ENCODE results near the gene MDM4.
A peak's percentile ranks its signal among the peaks of the same experiment; 100 is the strongest.

The MDM4 gene

GRCh38 chr1:204499511-204500468 lies 16.4 kb upstream of the MDM4 start:
- no peaks in the 10 kb centered on the region for H3K27me3 ChIP-seq (ENCODE audit: insufficient read depth, low read length, poor library complexity)
- no peak overlapping the region for H2BK120ac ChIP-seq (ENCODE audit: low read depth, low read length)
- H3K9ac ChIP-seq (ENCODE audit: low read length): no peak overlapping the region
- no peak overlapping the region for H3K27ac ChIP-seq (ENCODE audit: low read depth, low read length)
- no peak overlapping the region for H4K8ac ChIP-seq (ENCODE audit: low read depth, low read length)
- no CpG with 5 or more reads among the region's 7 CpGs for WGBS (ENCODE audit: extremely low coverage, insufficient coverage, low lambda C conversion rate)
- no peaks in the 10 kb centered on the region for H3K36me3 ChIP-seq (ENCODE audit: control insufficient read depth, insufficient read depth, low read length)
- no peak for DNase-seq
- no peak overlapping the region for H3K4me2 ChIP-seq (ENCODE audit: low read length)
- H3K56ac ChIP-seq (ENCODE audit: low read length): no peak overlapping the region
- H3K4me1 ChIP-seq (ENCODE audit: control insufficient read depth, low read depth, low read length): no peaks in the 10 kb centered on the region
- H3K18ac ChIP-seq (ENCODE audit: low read length): no peak overlapping the region
- H3K79me2 ChIP-seq (ENCODE audit: control insufficient read depth, insufficient read depth, low read length): no peaks in the 10 kb centered on the region
- no peak overlapping the region for H2BK15ac ChIP-seq (replicated peaks; ENCODE audit: low read depth)
- H2AK5ac ChIP-seq (ENCODE audit: low read length): no peak overlapping the region
- no peak overlapping the region for H4K5ac ChIP-seq (ENCODE audit: low read length)
- no peak overlapping the region for H3K23ac ChIP-seq (ENCODE audit: low read length)
- H3K4me3 ChIP-seq (ENCODE audit: low read length): no peak overlapping the region
- H2BK5ac ChIP-seq (ENCODE audit: low read length): no peak overlapping the region
- H3K4ac ChIP-seq (ENCODE audit: low read depth, low read length): no peak overlapping the region
- no peaks in the 10 kb centered on the region for H3K79me1 ChIP-seq (ENCODE audit: low read length)

DNA sequence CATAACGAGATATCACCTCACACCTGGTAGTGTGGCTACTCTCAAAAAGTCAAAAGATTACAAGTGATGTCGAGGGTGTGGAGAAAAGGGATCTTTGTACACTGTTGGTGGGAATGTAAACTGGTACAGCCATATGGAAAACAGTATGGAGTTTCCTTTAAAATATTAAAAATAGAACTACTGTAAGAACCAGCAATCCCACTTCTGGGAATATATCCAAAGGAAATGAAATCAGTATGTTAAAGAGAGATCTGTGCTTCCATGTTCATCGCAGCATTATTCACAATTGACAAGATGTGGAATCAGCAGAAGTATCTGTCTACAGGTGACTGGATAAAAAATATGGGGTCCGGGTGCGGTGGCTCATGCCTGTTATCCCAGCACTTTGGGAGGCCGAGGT lies 14.0 kb upstream of the MDM4 start:
- no peak overlapping the region for H4K8ac ChIP-seq (ENCODE audit: low read depth, low read length)
- no peak overlapping the region for H3K27ac ChIP-seq (ENCODE audit: low read depth, low read length)
- H3K4me2 ChIP-seq (ENCODE audit: low read length): no peak overlapping the region
- H3K36me3 ChIP-seq (ENCODE audit: control insufficient read depth, insufficient read depth, low read length): no peaks in the 10 kb centered on the region
- H3K23ac ChIP-seq (ENCODE audit: low read length): no peak overlapping the region
- no peak overlapping the region for H3K9ac ChIP-seq (ENCODE audit: low read length)
- no peak overlapping the region for H4K5ac ChIP-seq (ENCODE audit: low read length)
- H3K79me2 ChIP-seq (ENCODE audit: control insufficient read depth, insufficient read depth, low read length): no peaks in the 10 kb centered on the region
- no peak for DNase-seq
- no peak overlapping the region for H3K4ac ChIP-seq (ENCODE audit: low read depth, low read length)
- WGBS (ENCODE audit: extremely low coverage, insufficient coverage, low lambda C conversion rate): no CpG with 5 or more reads among the region's 6 CpGs
- no peaks in the 10 kb centered on the region for H3K27me3 ChIP-seq (ENCODE audit: insufficient read depth, low read length, poor library complexity)
- no peak overlapping the region for H2BK5ac ChIP-seq (ENCODE audit: low read length)
- H2BK120ac ChIP-seq (ENCODE audit: low read depth, low read length): no peak overlapping the region
- H3K4me1 ChIP-seq (ENCODE audit: control insufficient read depth, low read depth, low read length): no peaks in the 10 kb centered on the region
- H3K4me3 ChIP-seq (ENCODE audit: low read length): no peak overlapping the region
- H2BK15ac ChIP-seq (replicated peaks; ENCODE audit: low read depth): no peak overlapping the region
- H3K56ac ChIP-seq (ENCODE audit: low read length): no peak overlapping the region
- H3K18ac ChIP-seq (ENCODE audit: low read length): no peak overlapping the region
- H3K79me1 ChIP-seq (ENCODE audit: low read length): no peaks in the 10 kb centered on the region
- no peak overlapping the region for H2AK5ac ChIP-seq (ENCODE audit: low read length)

- H3K9ac ChIP-seq (ENCODE audit: low read length): no peak overlapping the region
Observed at GRCh38 chr1:204503122-204503912, 12.9 kb upstream of the MDM4 start.

DNA sequence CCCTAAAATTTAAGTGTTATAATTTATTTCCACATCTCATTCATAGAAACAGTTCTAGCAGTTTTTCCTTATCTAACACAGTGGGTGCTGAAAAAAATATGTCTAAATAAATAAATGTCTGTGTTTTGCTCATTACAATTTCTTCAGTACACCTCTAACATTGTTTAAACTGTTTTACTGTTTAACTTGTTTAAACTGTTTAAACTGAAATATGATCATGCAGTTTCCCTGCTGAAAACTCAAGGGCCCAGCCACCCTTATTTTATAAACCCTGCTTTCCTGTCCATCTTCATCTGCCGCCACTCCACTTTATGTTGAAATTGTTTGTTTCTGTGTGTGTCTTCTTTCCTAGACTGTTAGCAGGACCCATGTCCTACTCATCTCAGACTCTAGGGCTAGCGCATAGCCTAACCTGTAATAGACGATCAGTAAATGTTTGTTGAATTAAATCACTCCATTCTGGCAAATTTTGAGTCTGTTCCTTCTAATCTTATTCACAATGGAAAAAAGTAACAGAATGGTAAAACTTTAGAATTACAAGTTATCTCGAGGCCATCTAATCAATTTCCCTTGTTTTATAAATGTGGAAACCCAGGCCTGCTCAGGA lies 12.2 kb upstream of the MDM4 start:
- no CpG with 5 or more reads among the region's 4 CpGs for WGBS (ENCODE audit: extremely low coverage, insufficient coverage, low lambda C conversion rate)
- H4K8ac ChIP-seq (ENCODE audit: low read depth, low read length): no peak overlapping the region

More at GRCh38 chr1:204503122-204503912, 12.9 kb upstream of the MDM4 start:
- no peak overlapping the region for H2BK15ac ChIP-seq (replicated peaks; ENCODE audit: low read depth)
- no peak overlapping the region for H2AK5ac ChIP-seq (ENCODE audit: low read length)
- no peaks in the 10 kb centered on the region for H3K27me3 ChIP-seq (ENCODE audit: insufficient read depth, low read length, poor library complexity)
- no peak overlapping the region for H3K23ac ChIP-seq (ENCODE audit: low read length)
- H4K5ac ChIP-seq (ENCODE audit: low read length): no peak overlapping the region
- H3K36me3 ChIP-seq (ENCODE audit: control insufficient read depth, insufficient read depth, low read length): no peaks in the 10 kb centered on the region
- no peaks in the 10 kb centered on the region for H3K79me2 ChIP-seq (ENCODE audit: control insufficient read depth, insufficient read depth, low read length)
- peak; percentile 75 for DNase-seq
- H3K4me1 ChIP-seq (ENCODE audit: control insufficient read depth, low read depth, low read length): no peaks in the 10 kb centered on the region
- no peak overlapping the region for H3K18ac ChIP-seq (ENCODE audit: low read length)
- no peaks in the 10 kb centered on the region for H3K79me1 ChIP-seq (ENCODE audit: low read length)
- H3K56ac ChIP-seq (ENCODE audit: low read length): no peak overlapping the region
- H2BK120ac ChIP-seq (ENCODE audit: low read depth, low read length): no peak overlapping the region
- no peak overlapping the region for H4K8ac ChIP-seq (ENCODE audit: low read depth, low read length)
- no peak overlapping the region for H3K27ac ChIP-seq (ENCODE audit: low read depth, low read length)
- no peak overlapping the region for H3K4me2 ChIP-seq (ENCODE audit: low read length)
- no CpG with 5 or more reads among the region's 7 CpGs for WGBS (ENCODE audit: extremely low coverage, insufficient coverage, low lambda C conversion rate)
- H2BK5ac ChIP-seq (ENCODE audit: low read length): no peak overlapping the region
- H3K4ac ChIP-seq (ENCODE audit: low read depth, low read length): no peak overlapping the region
- no peak overlapping the region for H3K4me3 ChIP-seq (ENCODE audit: low read length)

GRCh38 chr1:204505674-204506200 lies 10.5 kb upstream of the MDM4 start:
- Histone ChIP-seq H3K23ac (ENCODE audit: low read length) (no peak overlapping the region), H2BK120ac (ENCODE audit: low read depth, low read length) (no peak overlapping the region), H3K27ac (ENCODE audit: low read depth, low read length) (no peak overlapping the region), H3K79me1 (ENCODE audit: low read length) (no peaks in the 10 kb centered on the region), H2AK5ac (ENCODE audit: low read length) (no peak overlapping the region), H4K8ac (ENCODE audit: low read depth, low read length) (no peak overlapping the region), H4K5ac (ENCODE audit: low read length) (no peak overlapping the region), H3K4me3 (ENCODE audit: low read length) (peak overlapping the region; percentile 44), H3K56ac (ENCODE audit: low read length) (peak overlapping the region; percentile 42), H3K9ac (ENCODE audit: low read length) (peak overlapping the region; percentile 58), H3K79me2 (ENCODE audit: control insufficient read depth, insufficient read depth, low read length) (no peaks in the 10 kb centered on the region), H3K4me1 (ENCODE audit: control insufficient read depth, low read depth, low read length) (no peaks in the 10 kb centered on the region), H3K18ac (ENCODE audit: low read length) (no peak overlapping the region), H3K36me3 (ENCODE audit: control insufficient read depth, insufficient read depth, low read length) (no peaks in the 10 kb centered on the region), H2BK15ac (replicated peaks; ENCODE audit: low read depth) (no peak overlapping the region), H3K27me3 (ENCODE audit: insufficient read depth, low read length, poor library complexity) (no peaks in the 10 kb centered on the region), H3K4ac (ENCODE audit: low read depth, low read length) (no peak overlapping the region), H2BK5ac (ENCODE audit: low read length) (no peak overlapping the region), H3K4me2 (ENCODE audit: low read length) (no peak overlapping the region)
- DNase-seq: no peak
- WGBS (ENCODE audit: extremely low coverage, insufficient coverage, low lambda C conversion rate): no CpG with 5 or more reads among the region's 4 CpGs

More for the DNA sequence above, 12.2 kb upstream of the MDM4 start:
- no peak overlapping the region for H4K5ac ChIP-seq (ENCODE audit: low read length)
- no peak overlapping the region for H2AK5ac ChIP-seq (ENCODE audit: low read length)
- no peak overlapping the region for H3K23ac ChIP-seq (ENCODE audit: low read length)
- H3K4me2 ChIP-seq (ENCODE audit: low read length): no peak overlapping the region
- H3K27ac ChIP-seq (ENCODE audit: low read depth, low read length): no peak overlapping the region
- no peak for DNase-seq
- H3K9ac ChIP-seq (ENCODE audit: low read length): no peak overlapping the region
- no peak overlapping the region for H2BK120ac ChIP-seq (ENCODE audit: low read depth, low read length)
- H3K4me1 ChIP-seq (ENCODE audit: control insufficient read depth, low read depth, low read length): no peaks in the 10 kb centered on the region
- no peaks in the 10 kb centered on the region for H3K79me2 ChIP-seq (ENCODE audit: control insufficient read depth, insufficient read depth, low read length)
- no peaks in the 10 kb centered on the region for H3K36me3 ChIP-seq (ENCODE audit: control insufficient read depth, insufficient read depth, low read length)
- no peak overlapping the region for H3K4ac ChIP-seq (ENCODE audit: low read depth, low read length)
- H3K18ac ChIP-seq (ENCODE audit: low read length): no peak overlapping the region
- H2BK15ac ChIP-seq (replicated peaks; ENCODE audit: low read depth): no peak overlapping the region
- H2BK5ac ChIP-seq (ENCODE audit: low read length): no peak overlapping the region
- H3K79me1 ChIP-seq (ENCODE audit: low read length): no peaks in the 10 kb centered on the region
- no peak overlapping the region for H3K56ac ChIP-seq (ENCODE audit: low read length)
- no peak overlapping the region for H3K4me3 ChIP-seq (ENCODE audit: low read length)
- H3K27me3 ChIP-seq (ENCODE audit: insufficient read depth, low read length, poor library complexity): no peaks in the 10 kb centered on the region
